Adipose tissue (tissue), 3 donors: ENCODE results near the gene ZNF385D. TPM values are rescaled to one million over a fixed set of nuclear protein-coding genes. Genes with fewer than 3 reads are reported as not detected.
A peak's percentile ranks its signal among the peaks of the same experiment; 100 is the strongest.

Experiments
- H3K27ac ChIP-seq: one replicate; pipeline ENCODE4 v1.5.1; 2013; ENCODE audit warnings: low read depth, low read length
- WGBS, 3 donors: extraction: QIAGEN DNeasy Blood & Tissue Kit; methylation state at CpG; one replicate each; pipeline ENCODE4 v1.1.7; 2013; 5-methylcytosine and 5-hydroxymethylcytosine counted together
- polyA plus RNA-seq, 3 donors: library from polyadenylated mRNA; stranded (reverse); fragments of 200-250 nt; gene quantifications; one replicate each; pipeline ENCODE4 v1.2.3, GENCODE V29; 2013
- donor health status: healthy with polysubstance abuse.
- donor health status: Bipolar disorder and iron deficiency.
- donor health status: healthy.

ZNF385D gene, protein sequence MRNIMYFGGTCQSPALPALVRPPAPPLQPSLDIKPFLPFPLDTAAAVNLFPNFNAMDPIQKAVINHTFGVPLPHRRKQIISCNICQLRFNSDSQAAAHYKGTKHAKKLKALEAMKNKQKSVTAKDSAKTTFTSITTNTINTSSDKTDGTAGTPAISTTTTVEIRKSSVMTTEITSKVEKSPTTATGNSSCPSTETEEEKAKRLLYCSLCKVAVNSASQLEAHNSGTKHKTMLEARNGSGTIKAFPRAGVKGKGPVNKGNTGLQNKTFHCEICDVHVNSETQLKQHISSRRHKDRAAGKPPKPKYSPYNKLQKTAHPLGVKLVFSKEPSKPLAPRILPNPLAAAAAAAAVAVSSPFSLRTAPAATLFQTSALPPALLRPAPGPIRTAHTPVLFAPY
- 1 to 10 TPM in 2 of 3 donors, under 1 TPM in 1; 0.49 to 3.9 (median 3.9) TPM for polyA plus RNA-seq

- 2 to 6% (median 3%) methylated on average over 31 of the region's 31 CpGs for WGBS, 3 donors
- H3K27ac ChIP-seq = peak within 1 kb of the TSS; percentile 32
These were observed at the start of gene ZNF385D for GRCh38 chr3:21750831-21751391. TSS of gene ZNF385D (minus strand) at chr3:21751210. CDS start at chr3:21750916, 294 bp downstream.

GRCh38 chr3:21798356-21799088 is 47.5 kb upstream of the ZNF385D start:
- 90 to 94% (median 93%) methylated on average over 9 of the region's 9 CpGs for WGBS, 3 donors
- H3K27ac ChIP-seq = no peak overlapping the region

GRCh38 chr3:21795921-21796320 is 44.9 kb upstream of the ZNF385D start:
- no peak overlapping the region for H3K27ac ChIP-seq
- 9 to 16% (median 14%) methylated on average over 2 of the region's 2 CpGs for WGBS, 3 donors

DNA sequence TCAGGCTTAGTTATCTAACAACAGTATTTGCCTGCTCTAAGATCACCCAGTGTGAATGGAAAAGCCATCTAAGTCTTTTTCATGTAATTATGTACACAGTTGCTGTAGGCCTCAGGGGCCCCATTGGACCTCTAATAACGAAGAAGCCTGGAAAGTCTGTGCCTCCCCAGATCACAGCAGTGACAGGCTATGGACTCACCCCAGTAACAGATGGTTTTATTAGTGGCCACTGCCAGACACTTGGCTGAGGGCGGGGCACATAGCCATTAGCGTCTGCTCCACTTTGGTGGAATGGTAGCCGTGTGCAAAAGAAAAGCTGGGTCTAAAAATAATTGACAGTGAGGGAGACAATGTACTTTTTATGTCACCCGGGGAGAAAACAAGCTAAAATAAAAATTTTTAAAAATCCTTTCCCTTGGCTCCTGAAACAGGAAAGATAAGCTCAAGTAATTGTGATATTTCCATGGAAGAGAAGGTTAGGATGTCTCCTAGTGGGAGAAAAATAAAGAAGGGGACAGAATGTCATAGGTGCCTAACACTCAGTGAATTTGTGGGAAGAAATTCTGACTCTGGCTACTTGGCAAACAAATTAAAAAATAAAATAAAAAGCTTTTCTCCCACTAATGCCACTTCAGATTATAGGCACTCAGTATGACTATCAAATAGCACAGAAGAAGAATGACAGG is 44.3 kb upstream of the ZNF385D start:
- H3K27ac ChIP-seq = no peak overlapping the region
- WGBS, 3 donors = 37 to 53% (median 41%) methylated on average over 5 of the region's 5 CpGs

DNA sequence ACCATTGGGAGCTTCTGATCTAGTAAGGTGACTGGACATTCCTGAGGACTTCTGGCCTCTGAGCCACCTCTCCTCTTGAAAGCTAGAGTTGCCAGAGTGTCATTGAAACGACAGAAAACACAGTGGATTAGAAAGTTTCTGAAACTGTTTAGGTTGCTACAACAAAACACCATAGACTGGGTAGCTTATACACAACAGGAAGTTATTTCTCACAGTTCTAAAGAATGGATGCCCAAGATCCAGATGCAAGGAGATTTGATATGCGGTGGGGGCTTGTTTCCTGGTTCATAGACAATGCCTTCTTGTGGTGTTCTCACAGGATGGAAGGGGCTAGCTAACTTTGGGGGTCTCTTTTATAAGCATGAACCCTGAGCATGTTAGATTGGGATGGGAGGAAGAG is 43.3 kb upstream of the ZNF385D start:
- 52 to 75% (median 59%) methylated on average over 2 of the region's 2 CpGs for WGBS, 3 donors

DNA sequence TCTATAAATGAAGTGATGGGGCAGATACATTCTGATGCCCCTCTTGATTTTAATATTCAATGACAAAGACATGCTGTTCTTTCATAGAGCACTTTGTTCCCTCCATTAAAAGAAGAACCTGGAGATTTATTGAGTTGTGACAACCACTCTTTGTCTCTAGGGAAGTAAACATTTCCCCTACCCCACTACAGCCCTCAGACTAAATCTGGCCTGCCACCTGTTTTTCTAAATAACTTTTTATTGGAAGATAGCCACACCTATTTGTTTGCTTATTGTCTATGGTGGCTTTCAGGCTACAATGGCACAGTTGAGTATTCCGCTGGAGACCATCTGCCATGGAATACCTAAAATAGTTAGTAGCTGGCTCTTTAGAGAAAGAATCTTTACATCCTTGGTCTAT is 41.2 kb upstream of the ZNF385D start:
- WGBS, 3 donors = 71 to 94% (median 83%) methylated on average over 1 of the region's 1 CpG
- H3K27ac ChIP-seq = no peak overlapping the region

More for the DNA sequence above, 43.3 kb upstream of the ZNF385D start:
- no peak overlapping the region for H3K27ac ChIP-seq

DNA sequence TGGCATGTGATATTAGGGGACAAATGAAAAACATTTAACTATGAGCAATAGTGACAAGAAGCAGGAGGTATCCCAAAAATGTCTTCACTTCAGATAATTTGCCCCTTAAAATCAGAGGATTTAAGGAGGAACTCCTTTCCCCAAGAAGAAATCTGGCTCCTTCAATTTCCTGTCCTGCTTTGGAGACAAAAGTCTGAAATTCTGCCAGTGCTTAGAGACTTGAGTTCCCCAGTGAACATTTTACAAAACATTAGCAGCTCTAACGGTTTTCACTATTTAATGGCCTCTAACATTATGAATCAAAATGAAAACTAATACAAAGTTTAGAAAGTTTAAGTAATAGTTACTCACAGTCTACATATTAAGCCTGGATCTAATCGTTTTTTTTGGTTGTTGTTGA is 40.3 kb upstream of the ZNF385D start:
- WGBS, 3 donors = 49 to 56% (median 50%) methylated on average over 2 of the region's 2 CpGs

GRCh38 chr3:21790466-21790865 is 39.5 kb upstream of the ZNF385D start:
- H3K27ac ChIP-seq = no peak overlapping the region
- WGBS, 3 donors = 52 to 85% (median 80%) methylated on average over 1 of the region's 1 CpG

More for the DNA sequence above, 40.3 kb upstream of the ZNF385D start:
- H3K27ac ChIP-seq = no peak overlapping the region

- 79 to 100% (median 98%) methylated on average over 1 of the region's 1 CpG for WGBS, 3 donors
- no peak overlapping the region for H3K27ac ChIP-seq
These were observed 38.7 kb upstream of the ZNF385D start for GRCh38 chr3:21789730-21790129.

DNA sequence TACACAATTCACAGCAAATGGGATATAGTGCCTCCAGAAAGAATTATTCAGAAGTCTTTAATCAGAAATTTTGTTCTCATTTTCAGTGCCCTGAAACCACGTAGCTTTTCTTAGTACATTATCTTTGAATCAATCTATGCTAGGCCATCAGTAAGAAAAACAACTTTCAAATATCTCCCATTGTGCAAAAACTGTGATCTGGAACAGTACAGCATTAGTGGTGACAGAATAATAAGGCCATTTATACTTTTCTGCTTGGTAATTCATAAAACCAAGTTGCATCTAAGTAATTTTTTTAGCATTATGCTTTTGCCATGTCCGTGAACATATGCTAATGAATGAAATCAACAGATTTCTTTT is 35.4 kb upstream of the ZNF385D start:
- no peak overlapping the region for H3K27ac ChIP-seq
- WGBS, 3 donors = 44 to 72% (median 51%) methylated on average over 2 of the region's 2 CpGs

- 54 to 67% (median 64%) methylated on average over 8 of the region's 8 CpGs for WGBS, 3 donors
- H3K27ac ChIP-seq = no peak overlapping the region
These were observed 34.9 kb upstream of the ZNF385D start for GRCh38 chr3:21785765-21786437.

GRCh38 chr3:21783839-21784238 is 32.8 kb upstream of the ZNF385D start:
- H3K27ac ChIP-seq = no peak overlapping the region
- WGBS, 3 donors = 19 to 30% (median 27%) methylated on average over 4 of the region's 4 CpGs

- 86 to 93% (median 90%) methylated on average over 2 of the region's 2 CpGs for WGBS, 3 donors
- H3K27ac ChIP-seq = no peak overlapping the region
These were observed 30.3 kb upstream of the ZNF385D start for GRCh38 chr3:21781355-21781754.

DNA sequence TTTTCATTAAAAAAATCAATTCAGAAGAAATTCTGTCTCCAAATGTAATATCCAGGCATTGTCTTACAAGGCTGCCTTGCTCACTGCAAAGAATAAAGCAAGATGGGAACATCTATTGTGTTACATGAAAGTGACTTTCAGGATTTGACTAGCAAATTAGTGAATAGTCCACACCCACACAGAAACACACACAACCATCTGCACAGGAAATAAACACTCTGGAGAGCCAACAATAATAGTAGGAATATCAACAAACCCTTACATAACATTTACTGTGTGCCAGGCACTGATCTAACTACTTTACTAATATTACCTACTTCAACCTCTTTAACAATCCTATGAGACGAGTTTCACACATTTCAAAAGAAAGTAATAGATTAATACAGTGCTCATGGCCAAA is 28.9 kb upstream of the ZNF385D start:
- H3K27ac ChIP-seq = no peak overlapping the region
- 61 to 74% (median 63%) methylated on average over 1 of the region's 1 CpG for WGBS, 3 donors

GRCh38 chr3:21778715-21779114 is 27.7 kb upstream of the ZNF385D start:
- WGBS, 3 donors = 80 to 96% (median 85%) methylated on average over 1 of the region's 1 CpG
- no peak overlapping the region for H3K27ac ChIP-seq

DNA sequence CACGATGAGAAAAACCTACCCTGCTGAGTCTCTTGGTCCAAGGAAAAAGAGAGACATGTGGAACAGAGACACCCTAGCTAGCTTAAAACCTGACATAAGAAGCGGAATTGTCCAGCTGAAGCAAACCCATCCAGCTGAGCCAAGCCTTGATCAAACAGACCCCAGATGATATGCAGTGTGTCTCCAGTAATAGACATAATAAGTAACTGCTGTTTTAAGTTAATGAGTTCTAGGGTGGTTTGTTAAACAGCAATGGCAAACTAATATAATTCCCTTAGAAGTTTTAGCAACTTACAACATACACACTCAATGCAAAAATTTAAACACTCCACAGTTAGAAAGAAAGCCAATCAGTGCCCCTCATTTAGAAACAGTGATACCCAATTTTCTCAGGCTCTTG is 26.8 kb upstream of the ZNF385D start:
- H3K27ac ChIP-seq = no peak overlapping the region
- WGBS, 3 donors = 92 to 97% (median 95%) methylated on average over 2 of the region's 2 CpGs

GRCh38 chr3:21766002-21766401 is 15.0 kb upstream of the ZNF385D start:
- 58 to 71% (median 68%) methylated on average over 2 of the region's 2 CpGs for WGBS, 3 donors
- no peak overlapping the region for H3K27ac ChIP-seq

DNA sequence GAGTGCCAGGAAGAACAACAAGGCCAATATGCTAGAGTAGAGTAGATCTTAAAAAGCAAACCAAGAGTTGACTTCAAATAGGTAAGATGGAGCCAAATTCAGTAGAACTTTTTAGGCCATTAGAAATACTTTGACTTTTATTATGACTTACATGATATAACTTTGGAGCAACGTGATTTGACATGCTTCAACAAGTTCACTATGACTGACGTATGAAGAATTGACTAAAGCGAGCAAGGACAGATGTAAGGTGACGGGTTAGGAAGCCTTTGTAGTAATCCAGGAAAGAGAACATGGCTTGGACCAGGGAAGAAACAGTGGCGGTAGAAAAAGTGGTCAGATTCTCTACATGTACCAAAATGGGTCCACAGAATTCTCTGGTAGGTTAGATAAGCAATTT is 4.9 kb upstream of the ZNF385D start:
- no peak overlapping the region for H3K27ac ChIP-seq
- 77 to 88% (median 78%) methylated on average over 5 of the region's 5 CpGs for WGBS, 3 donors
